Cortex of kidney (tissue), 1 donor: ENCODE data around the gene APIP.
A peak's percentile ranks its signal among the peaks of the same experiment; 100 is the strongest.

Source experiments
- DNase-seq: peaks from one replicate; lab custom pipeline; 2025; lab: John Stamatoyannopoulos, UW

The APIP gene

GRCh38 chr11:34916015-34916842 is at the start of gene APIP, which contains the start of gene PDHX:
TSS of gene APIP (minus strand) at chr11:34916379. CDS start at chr11:34916284, 95 bp downstream.
TSS of gene PDHX (plus strand) at chr11:34916618. CDS start at chr11:34916656, 38 bp downstream.
- DNase-seq: peak; percentile 60

GRCh38 chr11:34964610-34965331 is 48.6 kb upstream of the APIP start:
- DNase-seq: no peak

GRCh38 chr11:34963351-34963750 is 47.2 kb upstream of the APIP start:
- DNase-seq: no peak

- DNase-seq: no peak
Observed at GRCh38 chr11:34962034-34962433, 45.9 kb upstream of the APIP start.

GRCh38 chr11:34960277-34960676 is 44.1 kb upstream of the APIP start:
- DNase-seq: no peak

- no peak for DNase-seq
Observed at GRCh38 chr11:34959770-34960169, 43.6 kb upstream of the APIP start.

- DNase-seq: no peak
Observed at GRCh38 chr11:34957606-34958005, 41.4 kb upstream of the APIP start.

GRCh38 chr11:34957206-34957605 is 41.0 kb upstream of the APIP start:
- DNase-seq: no peak

GRCh38 chr11:34953955-34954354 is 37.8 kb upstream of the APIP start:
- DNase-seq: no peak

GRCh38 chr11:34948696-34949095 is 32.5 kb upstream of the APIP start:
- DNase-seq: no peak

- DNase-seq: no peak
Observed at GRCh38 chr11:34944692-34945091, 28.5 kb upstream of the APIP start.

- no peak for DNase-seq
Observed at GRCh38 chr11:34941688-34942087, 25.5 kb upstream of the APIP start.

- no peak for DNase-seq
Observed at GRCh38 chr11:34940026-34940677, 24.0 kb upstream of the APIP start.

GRCh38 chr11:34938611-34939010 is 22.4 kb upstream of the APIP start:
- DNase-seq: no peak

GRCh38 chr11:34936945-34937629 is 20.9 kb upstream of the APIP start:
- no peak for DNase-seq

GRCh38 chr11:34929794-34930763 is 13.9 kb upstream of the APIP start:
- no peak for DNase-seq

GRCh38 chr11:34928960-34929680 is 12.9 kb upstream of the APIP start:
- no peak for DNase-seq

GRCh38 chr11:34928268-34928959 is 12.2 kb upstream of the APIP start:
- no peak for DNase-seq

- no peak for DNase-seq
Observed at GRCh38 chr11:34926831-34927132, 10.6 kb upstream of the APIP start.
